Muscle of leg (tissue), 11 donors: ENCODE data around the gene SH2D6. TPM values are rescaled to one million over a fixed set of nuclear protein-coding genes. Genes with fewer than 3 reads are reported as not detected.

Source experiments
- DNase-seq: peaks from one replicate; pipeline ENCODE4 v3.0.0; 2013
- H3K27ac ChIP-seq: one replicate; pipeline ENCODE4 v1.5.1; 2013; ENCODE audit warnings: mild to moderate bottlenecking, low read length, control low read depth
- H3K27me3 ChIP-seq: one replicate; pipeline ENCODE4 v1.6.1; 2013; ENCODE audit warnings: low read length; ENCODE audit not compliant: control insufficient read depth, insufficient read depth
- H3K36me3 ChIP-seq: one replicate; pipeline ENCODE4 v1.6.1; 2013; ENCODE audit warnings: low read length; ENCODE audit not compliant: control insufficient read depth, insufficient read depth
- H3K4me1 ChIP-seq: one replicate; pipeline ENCODE4 v1.6.1; 2013; ENCODE audit warnings: low read length; ENCODE audit not compliant: control insufficient read depth, insufficient read depth
- H3K4me3 ChIP-seq: one replicate; pipeline ENCODE4 v1.5.1; 2013; ENCODE audit warnings: low read length, control low read depth
- H3K9me3 ChIP-seq: replicated peaks from 2 replicates; pipeline ENCODE4 v1.6.1; 2013; ENCODE audit warnings: low read depth, low read length; ENCODE audit not compliant: control insufficient read depth
- WGBS: methylation state at CpG from one replicate; pipeline ENCODE4 v1.1.5; 2013; ENCODE audit warnings: missing lambda C conversion rate; ENCODE audit not compliant: insufficient coverage; 5-methylcytosine and 5-hydroxymethylcytosine counted together
- polyA plus RNA-seq, 8 donors: library from polyadenylated mRNA; unstranded; fragments of 120-200 nt; gene quantifications; one replicate each; pipeline versions ENCODE4 v1.2.1 to v1.2.3, GENCODE V29; 2013; ENCODE audit warnings: inconsistent platforms in 1 of 8, low replicate concordance in 1 of 8; ENCODE audit not compliant: insufficient read length in 8 of 8, insufficient read depth in 1 of 8
- total RNA-seq: library from RNA; stranded (reverse); fragments of 120-200 nt; gene quantifications from one replicate; pipeline ENCODE4 v1.2.4, GENCODE V29; 2013

The SH2D6 gene
- total and polyA plus RNA-seq, 9 donors = 0.13 to 1.4 (median 0.63) TPM

DNA sequence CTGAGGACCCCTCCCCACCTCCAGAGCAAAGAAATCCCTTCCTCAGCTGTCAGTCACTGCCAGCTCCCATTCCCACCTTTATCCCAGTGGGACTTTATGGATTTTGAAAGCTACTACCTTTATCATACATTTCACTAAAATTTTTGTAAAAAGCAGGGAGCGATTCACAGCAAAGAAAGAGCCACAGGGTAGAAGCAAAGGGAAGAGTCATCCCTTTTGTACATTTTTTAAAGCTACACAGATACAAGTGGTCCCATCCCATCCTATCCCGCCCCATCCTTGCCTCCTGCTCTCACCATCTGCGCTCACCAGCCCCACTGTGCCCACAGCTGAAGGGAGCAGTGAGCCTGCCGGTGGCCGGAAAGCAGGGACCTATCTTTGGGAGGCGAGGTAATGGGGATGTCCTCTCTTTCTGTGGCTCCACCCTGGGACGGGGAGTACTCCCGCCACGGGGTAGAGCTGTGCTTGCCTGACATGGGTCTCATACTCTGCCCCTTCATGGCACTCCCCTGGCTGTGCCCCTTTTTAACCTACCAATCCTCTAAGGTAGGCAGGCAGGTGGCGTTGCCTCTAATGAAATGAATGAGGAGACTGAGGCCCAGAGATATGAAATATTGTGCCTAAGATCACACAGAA, 13.2 kb downstream of the SH2D6 start:
- H3K4me3 ChIP-seq = no peak overlapping the region
- H3K4me1 ChIP-seq = peaks cover 71% of the 10 kb centered on the region
- no peaks in the 10 kb centered on the region for H3K36me3 ChIP-seq
- peak overlapping the region; percentile 86 for H3K27ac ChIP-seq
- no peaks in the 10 kb centered on the region for H3K27me3 ChIP-seq
- H3K9me3 ChIP-seq = no peaks in the 10 kb centered on the region
- no CpG with 5 or more reads among the region's 10 CpGs for WGBS
- DNase-seq = no peak

DNA sequence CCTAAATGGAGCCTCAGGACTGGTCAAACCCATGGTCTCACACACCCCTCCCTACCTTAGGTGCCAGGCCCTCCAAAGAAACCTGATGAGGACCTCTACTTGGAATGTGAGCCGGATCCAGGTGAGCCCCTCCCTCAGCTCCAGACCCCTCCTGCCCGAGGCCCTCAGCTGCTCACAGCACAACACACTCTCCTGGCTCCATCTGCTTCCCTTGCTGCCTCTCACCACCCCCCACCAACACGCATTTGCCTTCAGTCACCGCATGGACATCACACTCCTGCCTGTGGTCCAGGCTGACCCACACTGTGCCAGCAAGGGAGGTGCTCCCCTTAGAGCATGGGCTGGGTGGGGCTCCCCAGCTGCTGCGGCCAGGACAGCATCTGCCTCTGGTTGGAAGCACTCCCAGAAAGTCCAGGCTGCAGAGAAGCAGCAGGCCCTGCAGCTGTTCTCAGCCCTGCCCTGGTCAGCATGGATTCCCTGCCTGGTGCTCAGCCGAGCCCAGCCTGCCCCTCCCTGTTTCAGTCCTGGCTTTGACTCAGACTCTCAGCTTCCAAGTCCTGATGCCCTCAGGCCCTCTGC, 15.1 kb downstream of the SH2D6 start:
- H3K4me1 ChIP-seq = peaks cover 88% of the 10 kb centered on the region
- no peaks in the 10 kb centered on the region for H3K27me3 ChIP-seq
- peak; percentile 97 for DNase-seq
- H3K4me3 ChIP-seq = no peak overlapping the region
- no peaks in the 10 kb centered on the region for H3K9me3 ChIP-seq
- H3K27ac ChIP-seq = peak overlapping the region; percentile 79
- H3K36me3 ChIP-seq = no peaks in the 10 kb centered on the region
- WGBS = 14% methylated on average over 6 of the region's 6 CpGs

DNA sequence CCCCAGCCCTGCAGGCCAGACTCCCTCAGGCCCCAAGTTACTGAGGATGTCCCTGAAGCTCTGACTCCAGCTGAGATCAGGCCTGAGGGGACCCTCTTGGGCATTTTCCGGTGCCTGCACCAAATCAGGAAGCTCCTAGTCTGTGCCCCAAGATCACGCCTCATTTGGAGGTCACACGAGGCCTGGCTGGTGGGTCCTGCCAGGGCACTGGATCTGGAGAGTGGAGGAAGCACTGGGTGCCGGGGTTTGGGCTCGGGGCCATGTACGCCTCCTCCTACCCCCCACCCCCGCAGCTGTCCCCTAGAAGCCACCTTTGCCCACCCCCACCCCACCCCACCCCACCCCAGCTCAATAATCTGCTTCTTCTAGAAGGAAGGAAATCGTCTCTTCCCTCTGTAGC, 16.2 kb downstream of the SH2D6 start:
- H3K27ac ChIP-seq = peak overlapping the region; percentile 70
- no peaks in the 10 kb centered on the region for H3K27me3 ChIP-seq
- WGBS = 33% methylated on average over 1 of the region's 8 CpGs
- DNase-seq = no peak
- no peaks in the 10 kb centered on the region for H3K9me3 ChIP-seq
- no peak overlapping the region for H3K4me3 ChIP-seq
- H3K36me3 ChIP-seq = no peaks in the 10 kb centered on the region
- peaks cover 84% of the 10 kb centered on the region for H3K4me1 ChIP-seq

DNA sequence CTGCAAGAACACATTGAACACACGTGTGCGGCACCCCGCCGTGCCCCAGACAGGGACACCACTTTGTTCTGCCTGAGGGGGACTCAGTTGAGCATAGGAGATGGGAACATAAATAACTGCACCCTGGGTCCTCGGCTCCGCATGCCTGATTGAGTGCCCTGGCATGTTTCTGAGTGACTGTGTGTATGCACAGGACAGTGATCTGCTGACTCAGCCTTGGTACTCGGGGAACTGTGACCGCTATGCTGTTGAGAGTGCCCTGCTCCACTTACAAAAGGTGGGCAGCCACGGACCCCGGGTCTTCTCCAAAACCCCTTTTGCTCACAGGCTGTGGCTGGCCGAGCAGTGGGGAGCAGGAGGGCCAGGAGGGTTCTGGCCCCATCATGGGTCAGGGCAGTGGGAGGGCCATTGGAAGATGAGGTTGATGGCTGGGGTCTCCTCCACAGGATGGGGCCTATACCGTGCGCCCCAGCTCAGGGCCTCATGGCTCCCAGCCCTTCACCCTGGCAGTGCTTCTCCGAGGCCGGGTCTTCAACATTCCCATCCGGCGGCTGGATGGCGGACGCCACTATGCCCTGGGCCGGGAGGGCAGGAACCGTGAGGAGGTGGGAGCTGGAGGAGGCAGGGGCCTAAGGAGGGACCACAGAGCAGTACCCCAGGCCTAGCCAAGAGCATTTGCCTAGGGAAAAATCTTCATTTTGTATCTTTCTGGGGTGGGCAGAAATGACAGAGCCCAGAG, 16.9 kb downstream of the SH2D6 start:
- WGBS = 86% methylated on average over 17 of the region's 21 CpGs
- Histone ChIP-seq H3K4me1 (peaks cover 78% of the 10 kb centered on the region), H3K36me3 (no peaks in the 10 kb centered on the region), H3K27me3 (no peaks in the 10 kb centered on the region), H3K27ac (peak overlapping the region; percentile 20), H3K4me3 (no peak overlapping the region), H3K9me3 (no peaks in the 10 kb centered on the region)
- DNase-seq = no peak

DNA sequence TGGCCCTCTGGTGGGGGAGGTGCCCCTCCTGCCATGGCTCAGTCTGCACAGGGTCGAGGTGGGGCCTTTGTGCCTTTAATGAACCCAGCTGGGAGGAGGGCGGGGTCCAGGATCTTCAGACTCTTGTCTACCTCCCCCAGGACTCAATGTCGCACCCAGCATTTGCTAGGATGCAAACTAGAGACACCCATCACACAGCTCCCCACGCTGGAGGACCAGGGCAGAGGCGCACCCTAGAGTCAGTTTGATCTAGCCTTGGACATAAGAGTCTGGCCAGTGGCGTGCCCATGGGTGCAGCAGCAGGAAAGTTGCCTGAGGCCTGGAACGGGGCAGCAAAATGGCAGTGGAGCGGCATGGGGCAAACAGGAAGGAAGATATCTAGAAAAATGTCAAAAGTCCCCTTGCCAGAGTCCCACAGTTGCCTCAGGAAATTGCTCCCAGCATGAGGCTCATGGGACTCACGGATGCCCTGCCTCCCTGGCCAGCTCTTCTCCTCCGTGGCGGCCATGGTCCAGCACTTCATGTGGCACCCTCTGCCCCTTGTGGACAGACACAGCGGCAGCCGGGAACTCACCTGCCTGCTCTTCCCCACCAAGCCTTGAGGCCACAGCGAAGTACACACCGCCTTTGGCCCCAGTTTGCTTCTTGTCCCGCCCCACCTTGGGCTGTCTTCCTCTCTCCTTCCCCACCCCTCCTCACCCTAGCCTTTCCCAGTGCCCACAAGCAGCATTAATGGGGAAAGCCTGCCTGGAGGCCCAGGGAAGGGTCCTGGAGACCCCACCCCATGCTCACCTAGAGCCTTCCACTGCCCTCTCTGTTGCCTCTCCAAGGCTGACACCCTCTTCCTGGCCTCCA, 17.7 kb downstream of the SH2D6 start:
- Histone ChIP-seq H3K4me1 (peaks cover 71% of the 10 kb centered on the region), H3K4me3 (no peak overlapping the region), H3K9me3 (no peaks in the 10 kb centered on the region), H3K27ac (no peak overlapping the region), H3K36me3 (no peaks in the 10 kb centered on the region), H3K27me3 (no peaks in the 10 kb centered on the region)
- no peak for DNase-seq
- WGBS = 90% methylated on average over 14 of the region's 16 CpGs

DNA sequence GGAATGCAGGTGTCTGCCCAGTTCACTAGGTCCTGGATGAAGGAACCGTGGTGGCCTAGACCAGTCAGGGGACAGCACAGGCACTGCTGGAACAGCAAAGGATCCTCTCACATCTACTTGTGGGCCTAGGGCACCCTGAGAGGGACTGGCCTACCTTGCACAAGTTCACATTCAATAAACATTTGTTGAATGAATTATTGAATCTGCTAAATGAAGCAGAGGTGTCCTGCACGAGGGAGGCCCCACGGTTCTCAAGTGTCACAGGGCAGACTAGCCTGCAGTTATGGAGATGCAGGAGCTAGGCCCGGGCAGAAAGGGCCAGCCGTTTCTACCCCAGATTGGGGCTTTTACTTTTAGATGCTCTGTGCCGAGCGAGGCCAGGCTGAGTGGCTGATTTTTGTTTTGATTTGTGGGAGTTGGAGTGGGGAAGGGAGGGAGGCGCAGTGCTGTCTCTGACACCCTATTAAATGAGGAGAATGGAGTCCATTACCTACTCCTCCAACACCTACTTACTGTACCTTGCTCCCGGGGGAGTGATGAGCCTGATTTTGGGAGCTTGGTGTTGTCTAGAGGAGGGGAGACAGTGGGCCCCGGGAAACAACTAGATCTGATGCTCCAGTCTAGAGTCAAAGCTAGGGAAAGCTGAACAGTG, 18.4 kb downstream of the SH2D6 start:
- Histone ChIP-seq H3K36me3 (no peaks in the 10 kb centered on the region), H3K4me3 (peak overlapping the region; percentile 47), H3K27me3 (no peaks in the 10 kb centered on the region), H3K9me3 (no peaks in the 10 kb centered on the region), H3K27ac (peak overlapping the region; percentile 77), H3K4me1 (peaks cover 63% of the 10 kb centered on the region)
- no peak for DNase-seq
- WGBS = 41% methylated on average over 4 of the region's 10 CpGs

DNA sequence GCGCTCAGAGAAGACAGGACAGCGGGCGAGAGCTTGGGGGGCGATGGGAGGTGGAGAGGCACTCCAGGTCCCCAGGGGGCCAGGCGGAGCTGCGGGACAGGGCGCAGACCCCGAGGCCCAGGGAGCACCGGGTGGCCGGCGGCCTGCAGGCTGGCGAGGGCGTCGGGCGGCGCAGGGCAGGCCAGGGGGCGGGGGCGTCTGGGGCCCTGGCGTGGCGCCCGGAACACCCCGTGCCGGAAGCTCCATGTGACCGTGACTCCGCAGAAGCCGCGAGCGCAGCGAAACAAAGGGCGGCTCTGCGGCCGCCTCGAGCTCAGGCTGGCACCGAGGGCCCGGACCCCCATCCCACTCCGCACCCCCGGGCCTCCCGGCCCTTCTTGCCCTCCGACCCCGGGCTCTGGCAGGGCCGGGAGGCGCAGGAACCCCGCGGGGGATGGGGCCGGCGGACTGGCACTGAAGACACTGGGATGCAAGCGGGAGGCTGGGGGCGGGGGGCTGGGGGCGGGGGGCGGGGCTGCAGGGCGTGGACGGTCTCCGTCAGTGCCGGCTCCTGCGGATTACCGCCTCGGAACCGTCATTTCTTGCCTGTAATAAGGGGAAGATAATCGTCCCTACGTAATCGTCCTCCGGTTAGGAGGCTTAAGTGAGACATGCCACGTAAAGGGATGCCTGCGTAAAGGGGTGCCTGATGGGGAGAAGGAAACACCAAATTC, 19.1 kb downstream of the SH2D6 start:
- peaks cover 59% of the 10 kb centered on the region for H3K4me1 ChIP-seq
- H3K9me3 ChIP-seq = no peaks in the 10 kb centered on the region
- no peaks in the 10 kb centered on the region for H3K27me3 ChIP-seq
- peak overlapping the region; percentile 47 for H3K4me3 ChIP-seq
- WGBS = 2% methylated on average over 47 of the region's 64 CpGs
- no peaks in the 10 kb centered on the region for H3K36me3 ChIP-seq
- peak overlapping the region; percentile 77 for H3K27ac ChIP-seq
- peak; percentile 91 for DNase-seq

DNA sequence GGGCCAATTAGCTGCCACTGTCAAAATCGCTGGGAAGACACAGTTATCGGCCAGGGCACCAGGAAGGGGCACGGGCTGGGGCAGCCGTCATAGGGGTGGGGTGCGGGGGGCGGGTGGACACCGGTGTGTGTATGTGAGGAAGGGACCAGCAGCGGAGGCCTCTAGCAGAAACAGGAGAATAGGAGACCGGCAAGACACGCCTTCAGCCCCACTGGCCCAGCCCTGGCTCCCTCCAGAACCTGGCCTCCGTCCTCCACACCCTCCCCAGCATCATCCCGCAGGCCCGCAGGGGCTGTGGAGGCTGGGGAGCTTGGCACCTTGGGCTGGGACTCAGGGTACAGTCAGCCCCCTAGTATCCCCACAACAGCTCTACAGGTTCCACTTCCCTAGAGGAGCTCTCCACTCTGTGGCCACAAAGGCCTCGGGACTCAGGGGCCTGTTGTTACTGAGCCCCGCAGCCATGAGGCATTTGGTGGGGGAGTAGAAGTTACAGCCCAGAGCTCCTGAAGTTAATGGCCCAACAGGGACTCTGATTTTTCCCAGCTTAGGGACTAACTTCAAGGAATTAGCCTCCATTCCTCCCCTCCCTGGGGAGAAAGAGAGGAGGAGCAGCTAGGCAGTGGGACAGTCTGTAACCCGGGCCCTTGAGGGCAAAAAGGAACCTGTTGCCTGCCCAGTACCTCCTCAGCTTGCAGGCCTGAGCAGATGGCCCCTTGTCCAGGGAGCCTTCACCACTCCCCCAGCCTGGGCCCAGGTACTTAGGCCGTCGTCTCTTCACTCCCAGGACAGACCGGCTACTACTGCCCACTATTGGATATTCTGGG, 19.9 kb downstream of the SH2D6 start:
- H3K36me3 ChIP-seq = no peaks in the 10 kb centered on the region
- WGBS = 9% methylated on average over 12 of the region's 19 CpGs
- DNase-seq = peak; percentile 43

More for the DNA sequence above, 19.9 kb downstream of the SH2D6 start:
- Histone ChIP-seq H3K4me3 (peak overlapping the region; percentile 47), H3K27me3 (no peaks in the 10 kb centered on the region), H3K27ac (peak overlapping the region; percentile 71), H3K4me1 (peaks cover 51% of the 10 kb centered on the region), H3K9me3 (no peaks in the 10 kb centered on the region)
